Measurements from ENCODE around the gene RNF223.

The RNF223 gene

DNA sequence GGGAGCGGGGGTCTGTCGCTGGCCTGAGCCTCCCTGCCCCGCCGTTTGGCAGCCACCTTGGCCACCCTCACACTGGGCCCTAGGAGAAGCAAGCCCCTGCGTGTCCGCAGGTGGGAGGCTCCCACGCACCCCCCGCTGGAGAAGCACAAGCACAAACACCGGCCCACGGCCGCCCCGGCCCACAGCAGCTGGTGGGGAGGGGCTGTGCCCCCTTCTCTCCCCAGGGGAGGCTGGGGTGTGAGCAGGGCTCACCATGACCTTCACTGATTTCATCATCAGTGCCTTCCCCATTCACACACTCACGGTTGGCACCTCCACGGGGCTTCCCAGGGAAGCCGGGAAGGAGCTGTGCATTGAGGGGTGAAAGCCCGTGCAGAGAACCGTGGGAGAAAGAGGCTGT is 46.3 kb downstream of the RNF223 start:
- DNase-seq (ENCODE audit: low read depth): no peak

DNA sequence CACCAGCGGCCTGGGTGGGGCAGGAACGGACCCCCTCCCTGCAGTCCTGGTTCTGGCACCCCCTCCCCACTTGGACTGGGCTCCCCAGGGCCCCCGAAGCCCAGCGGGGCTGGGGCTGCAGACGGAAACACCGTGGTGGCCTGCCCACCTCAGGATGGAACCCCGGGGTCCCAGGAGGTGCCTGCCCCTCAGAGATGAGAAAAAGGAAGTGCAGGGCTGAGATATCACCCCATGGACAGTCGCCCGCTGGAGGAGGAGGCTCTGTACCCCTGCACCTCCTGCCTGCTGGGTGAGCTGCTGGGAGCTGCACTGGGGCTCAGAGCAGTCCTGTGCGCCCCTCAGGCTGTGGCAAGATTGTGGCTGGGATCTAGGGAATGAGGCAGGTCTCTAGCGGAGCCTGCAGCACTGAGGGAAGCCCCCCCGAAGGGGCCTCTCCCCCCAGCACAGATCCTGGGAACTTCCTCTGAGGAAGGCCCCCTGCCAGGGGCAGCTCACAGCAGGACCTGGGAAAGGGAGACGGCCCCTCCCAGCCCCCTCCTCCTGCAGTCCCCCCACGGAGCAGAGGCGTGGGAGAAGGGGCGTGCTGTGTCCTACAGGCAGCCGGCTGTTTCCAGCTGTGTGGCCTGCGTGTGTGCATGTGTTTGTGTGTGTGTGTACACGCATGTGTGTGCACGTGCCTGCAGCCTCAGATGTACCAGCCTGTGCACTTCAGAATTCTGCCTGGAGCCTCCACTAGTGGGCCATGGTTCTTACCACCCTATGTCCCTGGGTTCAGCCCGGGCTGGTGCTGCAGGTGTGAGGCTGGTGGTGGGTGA is 47.3 kb downstream of the RNF223 start:
- DNase-seq (ENCODE audit: low read depth): no peak

DNA sequence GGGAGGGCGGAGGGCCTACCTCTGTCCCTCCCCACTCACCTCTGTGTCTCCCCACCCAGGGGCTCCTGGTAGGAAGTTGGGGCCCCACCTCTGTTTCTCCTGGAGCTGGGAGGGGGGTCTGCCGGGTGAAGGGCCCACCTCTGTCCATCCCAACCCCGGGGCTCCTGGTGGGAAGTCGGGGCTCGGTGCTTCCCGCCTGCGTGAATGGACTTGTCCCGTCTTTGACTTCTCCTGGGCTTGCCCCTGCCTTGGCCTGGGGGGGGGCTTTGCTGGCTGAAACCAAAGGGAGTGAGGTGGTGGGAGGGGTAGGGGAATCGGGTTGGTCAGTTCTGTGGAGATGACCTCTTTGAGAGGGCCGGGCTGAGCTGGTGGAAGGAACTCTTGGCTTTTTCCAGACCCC is 48.4 kb downstream of the RNF223 start:
- DNase-seq (ENCODE audit: low read depth): no peak

DNA sequence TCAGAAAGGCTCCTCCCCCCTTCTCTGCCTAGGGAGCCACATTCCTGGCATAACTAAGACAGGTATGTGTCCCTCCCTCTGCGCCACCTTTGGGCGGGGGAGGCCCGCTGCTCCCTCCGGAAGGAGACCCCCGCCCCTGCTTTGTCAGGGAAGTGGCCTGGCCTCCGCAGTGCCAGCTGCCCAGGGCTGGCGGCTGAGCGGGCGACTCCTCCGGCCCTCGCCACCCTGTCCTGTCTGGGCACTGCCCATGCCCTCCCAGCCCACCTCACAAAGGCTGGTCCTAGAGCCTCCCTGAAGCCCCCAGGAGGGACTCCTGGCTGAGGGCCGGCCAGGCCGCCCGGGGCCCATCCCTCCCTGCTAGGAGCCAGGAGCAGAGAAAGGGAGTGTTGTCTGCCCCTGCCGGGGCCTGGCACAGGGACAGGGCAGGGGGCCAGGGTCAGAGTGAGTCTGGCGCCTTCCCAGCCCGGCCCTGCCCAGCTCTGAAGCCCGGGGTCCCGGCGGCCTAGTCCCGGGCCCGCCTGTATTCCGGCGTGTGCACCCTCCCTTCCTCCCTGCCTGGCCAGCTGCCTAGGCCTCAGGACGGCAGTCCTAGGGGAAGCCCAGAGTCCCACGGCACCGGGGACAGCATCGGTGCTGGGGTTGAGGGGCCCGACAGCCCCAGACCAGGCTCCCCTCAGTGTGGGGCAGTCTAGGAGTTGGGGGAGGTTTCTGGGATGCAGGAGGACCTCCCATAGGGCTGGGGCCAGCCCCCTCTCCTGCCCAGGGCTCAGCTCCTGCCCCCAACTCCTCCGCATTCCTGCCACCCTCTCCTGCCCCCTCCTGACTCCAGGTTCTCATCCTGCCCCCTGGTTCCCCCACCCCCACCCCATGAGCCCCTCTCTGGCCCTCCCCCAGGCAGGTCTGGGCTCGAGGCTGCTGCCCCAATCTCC is 49.1 kb downstream of the RNF223 start:
- no peak for DNase-seq (ENCODE audit: low read depth)

DNA sequence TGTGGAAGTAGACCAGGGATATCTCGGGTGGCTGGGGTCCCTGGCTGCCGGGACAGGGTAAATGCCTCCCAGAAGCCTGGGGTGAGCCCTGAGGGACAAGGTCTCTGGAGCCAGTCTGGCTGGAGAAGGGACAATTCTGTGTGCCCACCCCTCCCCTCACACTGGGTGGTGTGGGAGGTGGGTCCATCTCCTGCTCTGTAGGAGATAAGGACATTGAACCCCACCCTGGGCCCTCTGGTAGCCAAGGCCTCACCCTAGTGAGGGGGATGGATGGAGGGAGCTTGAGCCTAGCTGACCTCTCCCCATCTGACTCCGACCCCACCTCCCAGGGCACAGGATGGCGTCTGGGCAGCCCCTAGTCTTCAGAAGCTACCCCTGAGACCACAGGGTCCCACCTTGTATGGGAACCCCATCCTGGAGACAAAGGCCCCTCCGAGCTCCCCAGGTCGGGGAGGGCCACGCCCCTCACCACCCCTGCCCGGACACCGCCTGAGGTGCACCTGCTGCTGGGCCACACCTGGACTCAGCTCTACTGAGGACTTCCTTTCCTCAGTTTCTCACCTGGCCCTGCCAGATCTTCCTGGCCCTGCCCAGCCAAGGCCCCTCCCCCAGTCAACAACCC is 49.8 kb downstream of the RNF223 start:
- DNase-seq (ENCODE audit: low read depth): no peak

DNA sequence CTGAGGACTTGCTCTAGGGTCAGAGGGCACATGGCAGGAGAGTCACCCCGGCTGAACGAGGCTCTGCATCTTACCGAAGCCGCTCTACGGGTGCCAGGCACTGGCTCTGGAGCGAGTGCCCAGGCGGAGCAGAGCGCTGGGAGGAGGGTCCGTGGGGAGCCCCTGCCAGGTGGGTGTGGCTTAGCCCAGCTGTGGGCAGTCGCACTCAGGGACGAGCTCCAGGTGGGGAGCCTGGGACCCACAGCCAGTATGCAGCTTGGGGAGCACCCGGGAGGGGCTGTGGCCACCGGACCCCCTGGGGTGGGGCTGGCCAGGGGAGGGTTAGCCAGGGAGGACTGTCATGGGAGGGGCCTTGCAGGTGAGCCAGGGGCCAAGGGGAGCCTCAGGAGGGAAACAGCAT is 50.4 kb downstream of the RNF223 start:
- DNase-seq (ENCODE audit: low read depth): no peak

DNA sequence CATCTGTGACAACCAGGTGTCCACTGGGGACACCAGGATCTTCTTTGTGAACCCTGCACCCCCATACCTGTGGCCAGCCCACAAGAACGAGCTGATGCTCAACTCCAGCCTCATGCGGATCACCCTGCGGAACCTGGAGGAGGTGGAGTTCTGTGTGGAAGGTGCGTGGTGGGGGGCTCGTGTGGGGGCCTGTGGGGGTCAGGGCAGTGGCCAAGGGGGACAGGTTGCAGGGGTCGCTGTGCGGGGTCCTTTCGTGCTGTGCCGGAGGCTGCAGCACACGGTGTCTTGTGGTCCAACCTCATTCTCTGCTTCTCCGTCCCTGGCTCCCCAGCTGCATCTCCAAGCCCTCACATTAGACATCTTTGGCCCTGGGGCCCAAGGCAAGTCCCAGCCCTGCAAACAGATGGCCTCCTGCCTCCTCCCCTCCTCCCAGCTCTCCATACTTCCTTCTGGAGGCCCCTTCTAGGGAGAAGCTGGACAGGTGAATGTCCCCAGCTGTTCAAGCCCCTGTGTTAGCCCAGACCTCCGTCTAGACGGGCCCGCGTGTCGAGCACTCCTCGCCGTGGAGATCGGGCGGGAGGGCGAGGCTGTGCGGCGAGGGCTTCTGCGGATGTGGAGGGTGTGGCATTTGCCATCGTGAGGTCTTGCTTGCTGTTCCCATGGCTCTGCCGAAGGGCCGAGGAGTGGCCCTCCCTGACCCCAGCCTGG is 51.6 kb downstream of the RNF223 start:
- DNase-seq (ENCODE audit: low read depth): no peak

DNA sequence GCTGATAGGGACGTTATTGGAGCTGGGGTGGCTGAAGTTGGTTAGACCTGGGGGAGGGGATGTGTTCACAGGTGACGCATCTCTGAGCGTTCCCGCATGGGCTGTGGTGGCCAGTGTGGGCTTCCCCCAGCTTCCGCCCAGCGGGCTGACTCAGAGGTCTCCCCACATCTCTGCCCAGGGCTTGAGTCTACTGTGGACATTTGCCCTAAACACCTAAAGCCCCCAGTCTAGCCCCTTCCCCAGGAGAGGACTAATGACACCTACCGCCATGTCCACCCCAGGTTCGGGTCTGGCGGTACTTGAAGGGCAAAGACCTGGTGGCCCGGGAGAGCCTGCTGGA is 52.2 kb downstream of the RNF223 start:
- DNase-seq (ENCODE audit: low read depth): no peak

DNA sequence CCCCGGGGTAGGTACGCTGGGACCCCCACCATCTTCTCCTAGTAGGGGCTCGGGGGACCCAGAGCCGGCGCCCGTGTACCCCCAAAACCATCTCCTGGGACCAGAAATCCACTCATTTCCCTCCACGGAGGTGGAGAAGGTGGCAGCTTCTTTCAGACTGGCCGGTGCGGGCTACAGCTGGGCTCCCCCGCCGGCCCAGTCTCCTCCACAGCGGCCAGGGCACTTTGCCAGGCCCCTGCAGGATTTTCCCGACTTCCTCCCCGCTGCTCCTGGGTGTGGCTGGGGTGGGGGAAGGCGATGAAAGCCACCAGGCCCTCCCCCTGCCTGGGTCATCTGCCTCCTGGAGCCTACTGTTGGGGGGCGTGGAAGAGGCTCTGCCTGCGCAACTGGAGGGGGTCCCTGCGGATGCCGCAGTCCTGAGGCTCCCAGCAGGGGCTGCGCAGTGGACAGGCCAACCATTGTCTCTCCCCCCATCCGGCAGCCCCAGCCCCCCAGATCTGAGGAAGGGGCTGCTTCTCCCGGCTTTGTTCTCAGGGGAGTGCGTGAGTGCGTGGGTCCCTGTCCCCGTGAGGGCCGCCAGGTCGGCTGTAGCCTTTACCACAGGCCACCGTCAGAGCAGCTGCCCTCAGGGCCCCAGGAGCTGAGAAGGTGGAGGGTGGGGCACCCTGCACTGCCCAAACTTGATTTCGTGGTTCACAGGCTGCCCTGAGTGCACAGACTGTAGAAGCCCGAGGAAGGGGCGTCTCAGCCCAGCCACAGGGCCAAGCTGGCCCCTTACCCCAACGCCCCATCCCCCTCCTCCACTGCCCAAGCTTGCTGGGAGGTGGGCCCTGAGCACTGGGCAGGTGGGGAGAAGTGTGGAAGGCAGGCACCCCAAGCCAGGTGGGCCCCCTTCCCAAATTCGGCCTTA is 52.8 kb downstream of the RNF223 start:
- no peak for DNase-seq (ENCODE audit: low read depth)
